SHP77 (cell line): ENCODE results near the gene TMEM94.
"Not testable (repeated sequence)": the region's sequence is repeated elsewhere in the genome, so short reads cannot be mapped to it uniquely, and the experiment has no call there.

Experiments
- DNase-seq, 2 experiments: peaks; one replicate each; lab custom pipeline; 2025; lab: John Stamatoyannopoulos, UW

The TMEM94 gene

GRCh38 chr17:75476752-75477489 lies 20.5 kb downstream of the TMEM94 start:
- no peak for DNase-seq

GRCh38 chr17:75477490-75477862 lies 21.0 kb downstream of the TMEM94 start:
- DNase-seq, result not testable (repeated sequence)

GRCh38 chr17:75478508-75478907 lies 22.1 kb downstream of the TMEM94 start:
- no peak for DNase-seq

- DNase-seq, result no peak
These were observed 23.8 kb downstream of the TMEM94 start for GRCh38 chr17:75480281-75480680.

GRCh38 chr17:75481194-75482068 lies 25.0 kb downstream of the TMEM94 start:
- DNase-seq, result no peak

- no peak for DNase-seq
These were observed 25.9 kb downstream of the TMEM94 start for GRCh38 chr17:75482098-75482942.

- no peak for DNase-seq
These were observed 29.3 kb downstream of the TMEM94 start for GRCh38 chr17:75485688-75486087.

GRCh38 chr17:75486151-75486550 lies 29.7 kb downstream of the TMEM94 start:
- DNase-seq, result no peak

GRCh38 chr17:75486951-75487350 lies 30.5 kb downstream of the TMEM94 start:
- DNase-seq, result no peak

GRCh38 chr17:75487351-75488070 lies 31.1 kb downstream of the TMEM94 start:
- DNase-seq, result no peak

- no peak for DNase-seq
These were observed 32.5 kb downstream of the TMEM94 start for GRCh38 chr17:75488693-75489510.

GRCh38 chr17:75489511-75489955 lies 33.1 kb downstream of the TMEM94 start:
- no peak for DNase-seq

GRCh38 chr17:75490173-75490743 lies 33.8 kb downstream of the TMEM94 start:
- DNase-seq, result no peak

GRCh38 chr17:75490953-75491649 lies 34.7 kb downstream of the TMEM94 start:
- no peak for DNase-seq

GRCh38 chr17:75491680-75492079 lies 35.2 kb downstream of the TMEM94 start:
- DNase-seq, result no peak

- DNase-seq, result no peak
These were observed 36.2 kb downstream of the TMEM94 start for GRCh38 chr17:75492555-75493168.

GRCh38 chr17:75493476-75494129 lies 37.2 kb downstream of the TMEM94 start:
- DNase-seq, result no peak

GRCh38 chr17:75494326-75494877 lies 38.0 kb downstream of the TMEM94 start:
- no peak for DNase-seq
